Chondrocyte (in vitro differentiated cells): ENCODE results near the gene TEX264. TPM values are rescaled to one million over a fixed set of nuclear protein-coding genes. Genes with fewer than 3 reads are reported as not detected.

Experiments
- DNase-seq: peaks from one replicate; pipeline ENCODE4 v3.0.0; 2021; ENCODE audit warnings: mixed read lengths, low spot score
- H3K27ac Mint-ChIP-seq: one replicate; pipeline ENCODE4 v1.8.0; 2021; ENCODE audit warnings: mild to moderate bottlenecking, moderate library complexity, mixed read lengths; ENCODE audit not compliant: unreplicated experiment
- H3K27me3 Mint-ChIP-seq: 2 replicates; pipeline ENCODE4 v1.8.0; 2021; ENCODE audit warnings: low read depth, mixed read lengths
- H3K36me3 Mint-ChIP-seq: 2 replicates; pipeline ENCODE4 v1.8.0; 2021; ENCODE audit warnings: low read depth, mixed read lengths
- H3K4me1 Mint-ChIP-seq: 2 replicates; pipeline ENCODE4 v1.8.0; 2021; ENCODE audit warnings: low read depth, mild to moderate bottlenecking, mixed read lengths
- H3K4me3 Mint-ChIP-seq: one replicate; pipeline ENCODE4 v1.8.0; 2021; ENCODE audit warnings: mild to moderate bottlenecking, moderate library complexity, mixed read lengths; ENCODE audit not compliant: unreplicated experiment
- H3K9me3 Mint-ChIP-seq: 2 replicates; pipeline ENCODE4 v1.8.0; 2021; ENCODE audit warnings: low read depth, mixed read lengths
- CTCF ChIP-seq: fragments of 200-600 bp; sonication (generic); IDR thresholded peaks from 2 replicates; pipeline ENCODE4 v1.5.0; 2021; ENCODE audit warnings: antibody characterized with exemption, mild to moderate bottlenecking, moderate library complexity
- total RNA-seq: library from RNA; stranded (reverse); gene quantifications from 3 replicates; pipeline ENCODE4 v1.2.1, GENCODE V29; 2021

Gene TEX264
- total RNA-seq, 1 donor from 2014 or later = 45.0 TPM

GRCh38 chr3:51747840-51748239 is 76.8 kb downstream of the TEX264 start:
- Mint-ChIP-seq H3K36me3 (no peaks in the 10 kb centered on the region), H3K4me1 (no peaks in the 10 kb centered on the region), H3K4me3 (no peak overlapping the region), H3K9me3 (peaks cover 2% of the 10 kb centered on the region), H3K27me3 (no peaks in the 10 kb centered on the region), H3K27ac (no peak overlapping the region)
- no peak for TF ChIP-seq CTCF
- no peak for DNase-seq

- no peak overlapping the region for H3K4me3 Mint-ChIP-seq
- peaks cover 3% of the 10 kb centered on the region for H3K27me3 Mint-ChIP-seq
- peaks cover 2% of the 10 kb centered on the region for H3K9me3 Mint-ChIP-seq
- H3K27ac Mint-ChIP-seq = no peak overlapping the region
- no peak for DNase-seq
- TF ChIP-seq CTCF = no peak
- H3K36me3 Mint-ChIP-seq = no peaks in the 10 kb centered on the region
- H3K4me1 Mint-ChIP-seq = no peaks in the 10 kb centered on the region
Measured at GRCh38 chr3:51748327-51748726, 77.3 kb downstream of the TEX264 start.

GRCh38 chr3:51750878-51751277 is 79.8 kb downstream of the TEX264 start:
- H3K9me3 Mint-ChIP-seq = peaks cover 7% of the 10 kb centered on the region

GRCh38 chr3:51751287-51751686 is 80.2 kb downstream of the TEX264 start:
- H3K4me3 Mint-ChIP-seq = no peak overlapping the region
- H3K27me3 Mint-ChIP-seq = peaks cover 7% of the 10 kb centered on the region
- H3K9me3 Mint-ChIP-seq = peaks cover 7% of the 10 kb centered on the region
- H3K36me3 Mint-ChIP-seq = no peaks in the 10 kb centered on the region
- no peak overlapping the region for H3K27ac Mint-ChIP-seq
- TF ChIP-seq CTCF = no peak
- no peak for DNase-seq
- H3K4me1 Mint-ChIP-seq = no peaks in the 10 kb centered on the region

More at GRCh38 chr3:51750878-51751277, 79.8 kb downstream of the TEX264 start:
- Mint-ChIP-seq H3K27me3 (peaks cover 6% of the 10 kb centered on the region), H3K4me3 (no peak overlapping the region), H3K36me3 (no peaks in the 10 kb centered on the region), H3K4me1 (no peaks in the 10 kb centered on the region), H3K27ac (no peak overlapping the region)
- no peak for DNase-seq
- no peak for TF ChIP-seq CTCF

Other genes with a start within 250 kb of the TEX264 start
- gene DCAF1, start 171.2 kb upstream of the TEX264 start, total RNA-seq = 13.8 to 17.6 TPM (median 13.8 TPM) in 3 replicates
- 19.3 to 26.9 TPM (median 20.4 TPM) in 3 replicates for gene RAD54L2, start 132.5 kb upstream of the TEX264 start, total RNA-seq
- gene GRM2, start 35.8 kb downstream of the TEX264 start, total RNA-seq = 0.10 TPM in 2 of 3 replicates, not detected in the other
- not detected in 3 replicates for gene IQCF6, start 108.0 kb downstream of the TEX264 start, total RNA-seq
- gene IQCF2, start 190.4 kb downstream of the TEX264 start, total RNA-seq = not detected in 3 replicates
- gene IQCF5, start 204.3 kb downstream of the TEX264 start, total RNA-seq = not detected in 3 replicates
- gene IQCF1, start 232.1 kb downstream of the TEX264 start, total RNA-seq = not detected in 3 replicates